DLD1 (cell line): ENCODE results near the gene CPT2.
"Not testable (repeated sequence)": the region's sequence is repeated elsewhere in the genome, so short reads cannot be mapped to it uniquely, and the experiment has no call there.

Experiments used
- in situ Hi-C: cut with HindIII; loops from 2 replicates; pipeline ENCODE4 v1.10.0; 2017; ENCODE audit warnings: low sequenced_read_pairs

CPT2 gene

GRCh38 chr1:53182111-53182593 is 14.5 kb upstream of the CPT2 start:
- in situ Hi-C loops: no loop called here

DNA sequence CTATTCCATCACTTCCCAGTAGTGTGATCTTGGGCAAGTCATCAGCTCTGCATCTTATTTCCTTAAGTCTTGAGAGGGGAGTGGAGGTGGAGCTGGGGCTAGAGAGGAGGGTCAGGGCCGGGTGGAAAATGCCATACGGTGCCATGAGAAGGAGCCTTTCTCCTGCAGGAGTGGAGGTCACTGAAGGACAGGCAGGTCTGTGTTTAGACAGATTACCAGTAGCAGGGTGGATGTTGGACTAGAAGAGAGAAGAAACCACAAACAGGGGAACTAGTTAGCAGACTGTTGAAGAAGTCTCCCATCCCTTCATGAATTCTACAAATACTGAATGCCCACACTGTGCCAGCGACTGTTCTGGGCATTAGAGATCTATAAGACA is 13.9 kb upstream of the CPT2 start:
- in situ Hi-C loops: no loop called here

DNA sequence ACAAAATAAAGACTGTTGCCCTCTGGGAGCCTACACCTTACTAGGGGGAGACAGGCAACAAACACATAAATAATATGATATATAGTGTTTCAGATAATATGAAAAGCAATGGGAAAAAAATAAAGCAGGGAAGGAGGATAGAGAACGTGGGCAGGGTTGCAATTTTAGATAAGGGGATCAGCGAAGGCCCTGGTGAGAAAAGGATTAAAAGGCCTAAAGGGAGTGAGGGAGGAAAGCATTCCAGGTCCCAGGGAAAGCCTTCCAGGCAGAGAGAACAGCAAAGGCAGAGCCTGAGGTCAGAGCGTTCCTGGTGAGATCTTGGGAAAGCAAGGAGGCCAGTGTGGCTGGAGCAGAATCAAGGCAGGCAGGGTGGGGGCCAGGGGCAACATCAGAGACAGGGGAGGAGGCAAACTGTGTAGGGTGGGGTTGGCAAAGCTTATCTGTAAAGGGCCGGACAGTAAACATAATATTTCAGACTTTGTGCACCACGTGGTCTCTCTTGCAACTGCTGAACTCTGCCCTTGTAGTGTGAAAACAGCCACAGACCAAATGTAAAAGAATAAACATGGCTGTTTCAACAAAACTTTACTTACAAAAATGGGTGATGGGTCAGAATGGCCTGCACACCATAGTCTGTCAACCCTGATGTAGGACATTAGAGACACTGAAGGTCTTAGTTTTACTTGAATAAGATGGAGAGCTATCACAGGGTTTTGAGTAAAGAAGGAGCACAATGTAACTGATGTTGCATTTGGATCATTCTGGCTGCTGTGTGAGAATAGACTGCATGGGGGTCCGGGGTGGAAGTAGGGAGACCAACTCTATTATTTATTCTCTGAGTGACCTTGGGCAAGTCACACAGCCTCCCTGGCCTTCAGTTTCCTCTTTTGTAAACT is 13.3 kb upstream of the CPT2 start:
- in situ Hi-C loops: no loop called here

DNA sequence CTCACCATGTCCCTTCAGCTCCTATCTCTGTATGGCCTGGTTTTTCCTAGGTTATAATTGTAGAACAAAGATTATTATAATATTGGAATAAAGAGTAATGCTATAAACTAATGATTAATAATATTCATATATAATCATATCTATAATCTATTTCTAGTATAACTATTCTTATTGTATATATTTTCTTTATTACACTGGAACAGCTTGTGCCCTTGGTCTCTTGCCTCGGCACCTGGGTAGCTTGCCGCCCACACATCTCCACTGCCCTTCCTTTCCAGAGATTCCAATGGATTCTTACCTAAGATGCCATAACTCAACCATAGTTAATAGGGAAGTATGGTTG is 10.7 kb upstream of the CPT2 start:
- in situ Hi-C loops: not testable (repeated sequence)

DNA sequence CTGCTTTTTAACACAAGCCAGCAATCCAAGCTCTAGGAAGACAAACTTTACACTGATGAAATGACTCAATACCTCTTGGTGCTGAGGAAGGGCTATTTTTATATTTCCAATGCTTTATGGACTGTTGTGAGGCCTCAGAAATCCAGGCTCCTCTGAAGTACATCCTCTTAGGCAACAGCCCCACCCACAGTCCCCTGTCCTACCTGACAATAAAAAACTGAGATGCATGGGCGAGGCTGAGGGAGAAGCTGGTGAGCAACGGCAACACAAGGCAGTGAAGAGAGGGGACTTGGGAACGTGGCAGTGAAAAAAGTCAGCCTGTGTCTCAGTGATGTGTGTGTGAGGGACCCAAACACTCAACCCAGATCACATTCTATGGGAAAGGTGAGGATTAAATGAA is 10.1 kb upstream of the CPT2 start:
- in situ Hi-C loops: no loop called here

- in situ Hi-C loops: no loop called here
Observed at GRCh38 chr1:53187401-53187800, 9.2 kb upstream of the CPT2 start.

DNA sequence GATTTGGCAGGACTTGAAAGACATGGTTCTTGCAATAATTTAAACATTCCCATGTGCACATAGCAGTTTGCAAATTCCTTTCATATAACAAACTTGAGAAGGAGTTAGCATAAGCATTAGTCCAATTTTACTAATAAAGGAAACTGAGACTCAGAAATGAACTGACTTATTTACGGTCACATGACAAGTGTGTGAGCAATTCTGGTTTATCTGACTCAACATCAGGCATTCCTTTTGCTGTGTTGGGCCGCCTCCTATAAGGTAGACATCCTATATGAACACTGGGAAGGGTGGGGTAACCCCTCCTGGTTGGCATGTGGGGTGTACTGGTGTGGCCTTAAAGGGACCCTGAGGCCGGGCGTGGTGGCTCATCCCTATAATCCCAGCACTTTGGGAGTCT is 8.5 kb upstream of the CPT2 start:
- in situ Hi-C loops: no loop called here

- in situ Hi-C loops: no loop called here
Observed at GRCh38 chr1:53189061-53189460, 7.6 kb upstream of the CPT2 start.

DNA sequence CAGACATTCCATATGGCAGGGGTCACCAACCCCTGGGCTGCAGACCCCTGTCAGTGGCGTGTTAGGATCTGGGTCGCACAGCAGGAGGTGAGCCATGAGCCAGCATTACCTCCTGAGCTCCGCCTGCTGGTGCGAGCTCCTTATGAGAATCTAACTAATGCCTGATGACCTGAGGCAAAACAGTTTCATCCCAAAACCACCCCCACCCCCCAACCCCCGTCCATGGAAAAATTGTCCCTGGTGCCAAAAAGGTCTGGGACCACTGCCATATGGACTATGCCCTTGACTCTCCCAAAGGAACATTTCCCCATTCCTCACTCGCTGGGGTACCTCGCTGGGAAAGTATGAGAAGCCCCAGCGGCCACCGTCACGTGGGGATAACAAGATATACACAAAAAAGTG is 6.4 kb upstream of the CPT2 start:
- in situ Hi-C loops: no loop called here

- in situ Hi-C loops: no loop called here
Observed at GRCh38 chr1:53195246-53196016, 1.2 kb upstream of the CPT2 start.

- in situ Hi-C loops: no loop called here
Observed at GRCh38 chr1:53196017-53196484, 573 bp upstream of the CPT2 start.

DNA sequence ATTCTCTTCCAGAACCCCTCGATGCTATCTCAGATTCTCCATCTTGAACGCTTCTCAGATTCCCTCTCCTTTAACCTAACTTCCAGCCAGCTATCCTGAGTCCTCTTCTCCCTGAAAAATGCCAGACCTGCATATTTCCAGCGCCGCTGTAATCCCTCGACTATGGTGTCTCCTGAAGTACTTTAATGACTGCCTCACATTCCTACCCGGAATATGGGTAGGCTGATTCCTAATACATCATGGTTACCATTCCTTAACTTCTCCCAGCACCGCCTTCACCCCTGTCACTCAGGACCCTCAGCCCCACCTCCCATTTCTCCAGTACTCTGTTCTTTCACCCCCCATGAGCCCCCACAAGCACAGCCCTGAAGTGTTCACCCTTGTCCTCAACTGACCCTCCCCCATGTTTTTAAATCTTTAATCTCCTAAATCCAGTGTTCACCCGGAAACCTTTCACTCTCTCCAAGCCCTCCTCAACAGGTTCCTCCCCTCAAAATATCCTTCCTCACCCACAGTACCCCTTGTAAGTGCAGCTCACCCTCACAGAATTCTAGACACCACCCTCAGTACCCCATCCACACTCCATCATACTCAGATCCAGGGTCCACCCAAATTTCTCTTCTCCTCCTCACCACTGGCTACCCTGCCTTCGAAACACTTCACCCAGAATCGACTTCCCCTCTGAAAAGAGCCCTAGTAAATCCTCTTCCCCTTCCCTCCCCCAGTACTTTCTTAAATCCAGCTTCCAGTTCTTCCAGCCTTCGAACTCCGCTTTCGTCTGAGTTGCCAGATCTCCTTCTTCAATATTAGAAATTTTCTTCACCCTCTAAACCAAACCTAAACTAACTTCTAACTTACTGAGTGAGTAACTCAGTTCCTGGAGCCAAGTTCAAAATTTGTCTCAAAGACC is 922 bp downstream of the CPT2 start:
- in situ Hi-C loops: no loop called here

DNA sequence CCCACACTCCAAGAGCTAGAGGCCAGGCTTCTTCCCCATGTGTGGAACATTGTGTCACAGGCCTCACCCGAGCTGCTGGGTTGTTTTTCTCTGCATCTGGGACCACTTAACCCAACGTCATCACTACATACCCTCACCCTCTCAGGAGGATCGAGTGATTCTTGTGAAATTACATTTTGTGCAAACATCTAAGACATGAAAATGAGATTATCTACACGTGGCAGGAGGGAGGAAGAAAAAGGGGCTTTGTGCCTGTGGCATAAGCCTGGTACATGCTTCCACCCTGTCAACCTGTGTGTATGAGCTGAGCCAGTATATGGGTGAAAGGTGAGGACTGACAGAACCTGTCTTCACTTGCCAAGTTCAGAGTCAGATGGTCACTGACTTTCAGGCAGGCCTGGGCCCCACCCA is 1.6 kb downstream of the CPT2 start:
- in situ Hi-C loops: no loop called here

DNA sequence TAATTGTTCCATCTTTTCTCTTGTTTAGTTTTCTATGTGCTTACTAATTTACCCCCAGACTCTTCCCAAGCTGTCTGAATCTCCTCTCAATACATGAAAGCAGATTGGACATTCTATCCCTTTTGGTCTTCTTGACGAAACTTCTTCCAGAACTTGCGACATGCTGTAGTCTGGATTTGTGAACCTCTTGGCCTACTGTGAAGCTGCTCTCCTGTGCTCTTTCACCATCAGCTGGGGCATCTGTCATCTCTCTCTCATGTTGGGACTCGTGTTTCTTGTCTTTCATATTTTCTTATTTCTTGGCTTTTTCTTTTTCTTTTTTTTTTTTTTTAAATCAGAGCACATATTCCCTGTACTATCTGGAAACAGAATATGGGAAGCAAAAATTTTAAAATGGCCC is 6.8 kb downstream of the CPT2 start:
- in situ Hi-C loops: no loop called here

GRCh38 chr1:53205496-53205895 is 8.9 kb downstream of the CPT2 start:
- in situ Hi-C loops: not testable (repeated sequence)

DNA sequence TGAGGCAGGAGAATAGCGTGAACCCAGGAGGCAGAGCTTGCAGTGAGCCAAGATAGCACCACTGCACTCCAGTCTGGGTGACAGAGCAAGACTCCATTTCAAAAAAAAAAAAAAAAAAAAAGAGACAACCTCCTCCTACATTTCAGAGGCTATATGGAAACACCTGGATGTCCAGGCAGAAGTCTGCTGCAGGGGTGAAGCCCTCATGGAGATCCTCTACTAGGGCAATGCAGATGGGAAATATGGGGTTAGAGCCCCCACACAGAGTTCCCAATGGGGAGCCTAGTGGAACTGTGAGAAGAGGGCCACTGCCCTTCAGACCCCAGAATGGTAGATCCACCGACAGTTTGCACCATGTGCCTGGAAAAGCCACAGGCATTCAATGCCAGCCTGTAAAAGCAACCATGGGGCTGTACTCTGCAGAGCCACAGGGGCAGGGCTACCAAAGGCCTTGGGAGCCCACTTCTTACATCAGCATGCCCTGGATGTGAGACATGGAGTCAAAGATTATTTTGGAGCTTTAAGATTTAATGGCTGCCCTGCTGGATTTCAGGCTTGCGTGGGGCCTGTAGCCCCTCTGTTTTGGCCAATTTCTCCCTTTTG is 9.6 kb downstream of the CPT2 start:
- in situ Hi-C loops: not testable (repeated sequence)

GRCh38 chr1:53206735-53207379 is 10.2 kb downstream of the CPT2 start:
- in situ Hi-C loops: no loop called here

GRCh38 chr1:53207726-53208125 is 11.1 kb downstream of the CPT2 start:
- in situ Hi-C loops: no loop called here

GRCh38 chr1:53210352-53210751 is 13.7 kb downstream of the CPT2 start:
- in situ Hi-C loops: no loop called here

DNA sequence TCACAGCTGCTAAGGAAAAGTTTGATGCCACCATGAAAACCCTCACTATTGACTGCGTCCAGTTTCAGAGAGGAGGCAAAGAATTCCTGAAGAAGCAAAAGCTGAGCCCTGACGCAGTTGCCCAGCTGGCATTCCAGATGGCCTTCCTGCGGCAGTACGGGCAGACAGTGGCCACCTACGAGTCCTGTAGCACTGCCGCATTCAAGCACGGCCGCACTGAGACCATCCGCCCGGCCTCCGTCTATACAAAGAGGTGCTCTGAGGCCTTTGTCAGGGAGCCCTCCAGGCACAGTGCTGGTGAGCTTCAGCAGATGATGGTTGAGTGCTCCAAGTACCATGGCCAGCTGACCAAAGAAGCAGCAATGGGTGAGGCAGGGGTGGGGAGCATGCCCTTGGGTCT is 14.3 kb downstream of the CPT2 start:
- in situ Hi-C loops: no loop called here
